Measurements from ENCODE around the gene PALB2. TPM values are rescaled to one million over a fixed set of nuclear protein-coding genes. Genes with fewer than 3 reads are reported as not detected.

PALB2 gene
- total RNA-seq, 4 donors from 2014 or later = 9.1 to 16.0 (median 12.4) TPM

DNA sequence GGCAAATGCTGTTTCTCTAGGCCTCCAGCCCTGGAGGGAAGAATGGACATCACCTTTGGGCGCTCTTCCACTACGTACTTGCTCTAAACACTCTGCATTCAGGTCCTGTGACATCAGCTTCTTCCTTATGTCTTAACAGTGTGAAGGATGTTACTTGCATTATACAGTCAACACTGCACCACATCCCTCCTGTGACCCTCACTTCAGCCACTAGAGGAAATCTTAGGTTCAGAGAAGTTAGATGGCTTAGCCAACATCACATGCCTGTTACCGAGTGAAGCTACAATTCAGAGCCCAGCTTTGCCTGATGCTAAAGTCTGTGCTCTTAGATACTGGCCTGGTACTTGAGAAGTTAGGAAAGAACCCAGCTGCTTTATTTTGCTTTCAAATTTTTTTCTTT, 65.3 kb downstream of the PALB2 start:
- TF ChIP-seq, protein P1, sequence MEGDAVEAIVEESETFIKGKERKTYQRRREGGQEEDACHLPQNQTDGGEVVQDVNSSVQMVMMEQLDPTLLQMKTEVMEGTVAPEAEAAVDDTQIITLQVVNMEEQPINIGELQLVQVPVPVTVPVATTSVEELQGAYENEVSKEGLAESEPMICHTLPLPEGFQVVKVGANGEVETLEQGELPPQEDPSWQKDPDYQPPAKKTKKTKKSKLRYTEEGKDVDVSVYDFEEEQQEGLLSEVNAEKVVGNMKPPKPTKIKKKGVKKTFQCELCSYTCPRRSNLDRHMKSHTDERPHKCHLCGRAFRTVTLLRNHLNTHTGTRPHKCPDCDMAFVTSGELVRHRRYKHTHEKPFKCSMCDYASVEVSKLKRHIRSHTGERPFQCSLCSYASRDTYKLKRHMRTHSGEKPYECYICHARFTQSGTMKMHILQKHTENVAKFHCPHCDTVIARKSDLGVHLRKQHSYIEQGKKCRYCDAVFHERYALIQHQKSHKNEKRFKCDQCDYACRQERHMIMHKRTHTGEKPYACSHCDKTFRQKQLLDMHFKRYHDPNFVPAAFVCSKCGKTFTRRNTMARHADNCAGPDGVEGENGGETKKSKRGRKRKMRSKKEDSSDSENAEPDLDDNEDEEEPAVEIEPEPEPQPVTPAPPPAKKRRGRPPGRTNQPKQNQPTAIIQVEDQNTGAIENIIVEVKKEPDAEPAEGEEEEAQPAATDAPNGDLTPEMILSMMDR (IDR thresholded peaks at IDR 0.05) = no peak
- no peak for TF ChIP-seq POLR2A (IDR thresholded peaks at IDR 0.05)
- Histone ChIP-seq H3K4me1 (no peaks in the 10 kb centered on the region), H3K27me3 (no peaks in the 10 kb centered on the region), H3K36me3 (peaks cover 0 to 98% (median 18%) of the 10 kb centered on the region in 3 donors), H3K4me3 (no peak overlapping the region), H3K27ac (no peak overlapping the region), H3K9me3 (no peaks in the 10 kb centered on the region)
- WGBS, 2 donors = 84 to 93% methylated on average over 3 of the region's 3 CpGs
- DNase-seq = no peak
- intact Hi-C loops (cut with DNase I) = no loop called here

DNA sequence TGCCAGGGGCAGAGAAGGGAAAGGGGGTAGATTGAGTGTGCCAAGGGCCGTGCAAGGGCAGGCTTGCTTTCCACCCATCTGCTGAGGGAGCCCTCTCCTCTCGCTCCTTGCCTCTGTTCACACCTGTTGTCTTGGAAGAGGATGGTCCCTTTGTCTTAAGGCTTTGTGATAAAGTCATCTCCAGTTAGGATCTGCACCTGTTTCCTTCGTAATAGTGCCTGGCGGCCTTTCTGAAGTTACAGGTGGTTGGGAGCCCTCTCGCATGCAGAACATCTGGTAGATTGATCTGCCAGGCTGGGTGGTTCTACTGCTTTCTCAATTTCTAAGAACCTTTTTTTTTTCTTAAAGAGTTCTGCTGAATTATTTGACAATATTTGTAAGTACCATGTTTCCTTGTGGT, 67.3 kb downstream of the PALB2 start:
- H3K36me3 ChIP-seq = peaks cover 0 to 98% (median 17%) of the 10 kb centered on the region in 3 donors
- TF ChIP-seq, protein P1 (IDR thresholded peaks at IDR 0.05) = no peak
- TF ChIP-seq POLR2A (IDR thresholded peaks at IDR 0.05) = no peak
- no peak for DNase-seq
- no peaks in the 10 kb centered on the region for H3K4me1 ChIP-seq
- no peaks in the 10 kb centered on the region for H3K27me3 ChIP-seq
- no peak overlapping the region for H3K27ac ChIP-seq
- H3K4me3 ChIP-seq = no peak overlapping the region
- intact Hi-C loops (cut with DNase I) = no loop called here
- WGBS, 2 donors = 73 to 91% methylated on average over 5 of the region's 5 CpGs
- H3K9me3 ChIP-seq = no peaks in the 10 kb centered on the region

DNA sequence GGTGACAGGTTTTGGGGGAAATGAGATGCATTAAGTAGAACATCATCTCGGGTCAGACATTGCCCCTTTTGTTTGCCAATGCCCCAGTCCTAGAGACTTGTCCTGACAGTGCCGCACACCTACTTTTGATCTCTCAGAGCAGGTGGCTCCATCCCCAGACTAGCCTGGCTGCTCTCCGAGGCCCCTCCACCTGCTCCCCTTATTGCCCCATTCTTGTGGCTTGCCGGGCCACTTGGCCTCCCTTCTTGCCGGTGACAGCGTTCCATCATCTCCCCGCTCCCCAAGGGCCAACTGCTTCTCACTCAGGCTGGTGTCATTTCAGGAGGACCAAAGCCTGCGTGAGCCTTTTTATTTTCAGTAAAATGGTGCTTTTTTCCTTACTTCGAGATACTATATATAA, 68.7 kb downstream of the PALB2 start:
- no peak overlapping the region for H3K4me3 ChIP-seq
- DNase-seq = no peak
- TF ChIP-seq, protein P1 (IDR thresholded peaks at IDR 0.05) = no peak
- TF ChIP-seq POLR2A (IDR thresholded peaks at IDR 0.05) = no peak
- WGBS, 2 donors = 88 to 92% methylated on average over 9 of the region's 9 CpGs
- intact Hi-C loops (cut with DNase I) = no loop called here
- no peaks in the 10 kb centered on the region for H3K9me3 ChIP-seq
- H3K27ac ChIP-seq = no peak overlapping the region
- no peaks in the 10 kb centered on the region for H3K27me3 ChIP-seq
- H3K4me1 ChIP-seq = no peaks in the 10 kb centered on the region
- peaks cover 5 to 99% (median 22%) of the 10 kb centered on the region in 3 donors for H3K36me3 ChIP-seq

DNA sequence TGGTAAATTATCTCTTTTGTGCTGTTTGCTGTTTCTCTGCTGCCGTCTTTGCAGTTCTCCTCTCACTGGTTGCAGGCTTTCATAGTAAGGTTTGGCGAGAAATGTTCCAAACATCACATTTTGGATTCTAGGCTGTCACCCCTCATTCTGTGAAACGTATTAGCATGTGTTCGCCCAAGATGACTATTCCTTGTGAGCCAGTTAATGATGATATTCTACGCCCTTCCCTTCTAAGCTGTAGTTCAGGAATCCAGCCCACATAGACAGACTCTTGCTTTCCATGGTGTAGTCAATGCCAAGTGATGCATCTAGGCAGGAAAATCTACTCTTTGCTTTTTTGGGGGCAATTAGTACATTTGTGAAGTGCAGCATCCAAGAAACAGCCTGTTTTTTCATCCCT, 69.2 kb downstream of the PALB2 start:
- no peak for TF ChIP-seq POLR2A (IDR thresholded peaks at IDR 0.05)
- TF ChIP-seq, protein P1 (IDR thresholded peaks at IDR 0.05) = no peak
- H3K9me3 ChIP-seq = no peaks in the 10 kb centered on the region
- no peak for DNase-seq
- no peaks in the 10 kb centered on the region for H3K27me3 ChIP-seq
- 91 to 94% methylated on average over 5 of the region's 5 CpGs for WGBS, 2 donors
- intact Hi-C loops (cut with DNase I) = no loop called here
- no peak overlapping the region for H3K4me3 ChIP-seq
- H3K27ac ChIP-seq = no peak overlapping the region
- H3K4me1 ChIP-seq = no peaks in the 10 kb centered on the region
- peaks cover 9 to 99% (median 27%) of the 10 kb centered on the region in 3 donors for H3K36me3 ChIP-seq

DNA sequence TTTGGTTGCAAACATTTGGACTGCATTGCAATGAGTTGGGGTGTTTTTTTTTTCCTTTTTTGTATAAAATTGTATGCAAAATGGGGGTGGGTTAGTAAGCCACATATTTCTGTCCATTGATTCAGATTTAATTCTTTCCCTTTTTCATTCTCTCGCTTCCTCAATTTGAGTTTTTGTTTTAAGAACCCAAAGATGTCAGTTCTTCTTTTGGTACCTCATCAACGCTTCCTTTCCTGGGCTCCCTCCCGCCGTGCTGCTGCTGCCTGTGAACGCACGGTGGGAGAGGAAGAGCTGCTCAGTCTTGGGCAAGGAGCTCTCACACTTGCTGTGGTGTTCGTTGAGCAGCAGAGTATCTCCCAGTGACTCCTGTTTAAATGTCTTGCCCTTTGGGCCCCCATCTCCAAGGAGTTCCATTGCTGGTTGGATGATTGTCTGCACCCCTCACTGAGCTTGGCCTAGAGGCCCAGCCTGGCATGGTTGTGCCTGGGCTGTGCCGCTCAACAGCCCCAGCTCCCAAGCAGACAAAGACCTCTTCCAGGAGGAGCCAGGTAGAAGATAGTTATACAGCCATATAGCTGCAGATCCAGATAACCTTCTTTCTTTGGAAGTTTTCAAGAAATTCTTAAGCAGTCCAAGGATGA, 70.0 kb downstream of the PALB2 start:
- 72 to 84% methylated on average over 7 to 8 of the region's 8 CpGs for WGBS, 2 donors
- H3K27me3 ChIP-seq = no peaks in the 10 kb centered on the region
- no peaks in the 10 kb centered on the region for H3K4me1 ChIP-seq
- H3K27ac ChIP-seq = no peak overlapping the region
- intact Hi-C loops (cut with DNase I) = no loop called here
- H3K36me3 ChIP-seq = peaks cover 15 to 100% (median 30%) of the 10 kb centered on the region in 3 donors
- DNase-seq = no peak
- no peak for TF ChIP-seq POLR2A (IDR thresholded peaks at IDR 0.05)
- TF ChIP-seq, protein P1 (IDR thresholded peaks at IDR 0.05) = no peak
- no peak overlapping the region for H3K4me3 ChIP-seq
- no peaks in the 10 kb centered on the region for H3K9me3 ChIP-seq

Measured in esophagus squamous epithelium (tissue), 5 donors.